Stimulated activated naive CD4-positive, alpha-beta T cell (primary cell): ENCODE results near the gene FTL.

Experiments
- DNase-seq, 6 experiments: peaks; one replicate each; lab custom pipeline; 2025; lab: John Stamatoyannopoulos, UW

FTL gene

GRCh38 chr19:48945817-48946216, 19.3 kb upstream of the FTL start:
- no peak for DNase-seq

- DNase-seq = no peak
Observed at GRCh38 chr19:48946463-48947257, 18.4 kb upstream of the FTL start.

GRCh38 chr19:48947258-48947542, 17.9 kb upstream of the FTL start:
- no peak for DNase-seq

DNA sequence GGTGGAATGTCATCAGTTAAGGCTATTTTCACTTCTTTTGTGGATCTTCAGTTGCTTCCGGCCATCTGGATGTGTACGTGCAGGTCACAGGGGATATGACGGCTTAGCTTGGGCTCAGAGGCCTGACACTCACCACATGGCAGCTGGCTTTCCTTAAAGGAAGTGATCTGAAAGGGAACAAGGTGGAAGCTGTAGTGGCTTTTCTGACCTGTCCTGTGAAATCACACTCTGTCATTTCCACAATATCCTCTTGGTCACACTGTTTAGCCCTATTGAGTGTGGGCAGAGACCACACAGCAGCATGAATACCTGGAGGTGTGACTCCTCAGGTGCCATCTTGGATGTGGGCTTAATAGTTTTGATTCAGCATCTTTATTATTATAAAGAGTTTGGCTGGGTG, 14.9 kb upstream of the FTL start:
- DNase-seq = no peak

DNA sequence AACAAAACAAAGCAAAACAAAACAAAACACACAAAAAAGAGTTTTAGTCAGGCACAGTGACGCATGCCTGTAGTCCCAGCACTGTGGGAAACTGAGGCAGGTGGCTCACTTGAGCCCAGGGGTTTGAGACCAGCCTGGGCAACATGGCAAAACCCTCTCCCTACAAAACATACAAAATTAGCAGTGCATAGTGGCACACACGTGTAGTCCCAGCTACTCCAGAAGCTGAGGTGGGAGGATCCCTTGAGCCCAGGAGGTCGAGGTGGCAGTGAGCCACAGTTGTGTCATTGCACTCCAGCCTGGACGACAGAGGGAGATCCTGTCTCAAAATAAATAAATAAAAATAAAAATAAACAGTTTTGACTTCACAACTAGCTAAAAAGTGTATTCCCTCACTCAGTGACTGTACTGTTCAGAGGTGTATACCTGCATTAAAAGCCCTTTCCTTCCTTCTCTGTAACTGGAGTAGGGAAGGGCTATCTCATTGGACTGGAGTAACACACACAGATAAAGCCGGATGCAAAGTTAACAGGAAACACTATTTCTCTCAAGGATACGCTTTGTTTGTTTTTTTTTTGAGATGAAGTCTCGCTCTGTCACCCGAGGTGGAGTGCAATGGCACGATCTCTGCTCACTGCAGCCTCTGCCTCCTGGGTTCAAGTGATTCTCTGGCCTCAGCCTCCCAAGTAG, 14.1 kb upstream of the FTL start:
- DNase-seq = no peak

DNA sequence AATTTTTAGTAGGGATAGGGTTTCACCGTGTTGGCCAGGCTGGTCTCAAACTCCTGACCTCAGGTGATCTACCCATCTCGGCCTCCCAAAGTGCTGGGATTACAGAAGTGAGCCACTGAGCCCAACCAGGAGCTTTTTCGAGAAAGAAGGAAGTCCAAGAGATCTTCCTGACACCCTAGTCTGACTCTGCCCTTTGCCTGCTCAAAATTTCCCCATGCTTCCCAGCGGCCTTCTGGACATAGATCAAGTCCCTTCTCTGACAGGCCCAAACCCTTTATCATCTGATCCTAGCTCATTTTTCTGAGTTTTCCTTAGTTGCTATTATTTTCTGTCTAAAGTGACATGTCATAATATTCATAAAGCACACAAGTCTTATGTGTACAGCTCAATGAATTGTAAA, 12.0 kb upstream of the FTL start:
- DNase-seq = no peak

GRCh38 chr19:48953990-48954594, 11.0 kb upstream of the FTL start:
- no peak for DNase-seq

DNA sequence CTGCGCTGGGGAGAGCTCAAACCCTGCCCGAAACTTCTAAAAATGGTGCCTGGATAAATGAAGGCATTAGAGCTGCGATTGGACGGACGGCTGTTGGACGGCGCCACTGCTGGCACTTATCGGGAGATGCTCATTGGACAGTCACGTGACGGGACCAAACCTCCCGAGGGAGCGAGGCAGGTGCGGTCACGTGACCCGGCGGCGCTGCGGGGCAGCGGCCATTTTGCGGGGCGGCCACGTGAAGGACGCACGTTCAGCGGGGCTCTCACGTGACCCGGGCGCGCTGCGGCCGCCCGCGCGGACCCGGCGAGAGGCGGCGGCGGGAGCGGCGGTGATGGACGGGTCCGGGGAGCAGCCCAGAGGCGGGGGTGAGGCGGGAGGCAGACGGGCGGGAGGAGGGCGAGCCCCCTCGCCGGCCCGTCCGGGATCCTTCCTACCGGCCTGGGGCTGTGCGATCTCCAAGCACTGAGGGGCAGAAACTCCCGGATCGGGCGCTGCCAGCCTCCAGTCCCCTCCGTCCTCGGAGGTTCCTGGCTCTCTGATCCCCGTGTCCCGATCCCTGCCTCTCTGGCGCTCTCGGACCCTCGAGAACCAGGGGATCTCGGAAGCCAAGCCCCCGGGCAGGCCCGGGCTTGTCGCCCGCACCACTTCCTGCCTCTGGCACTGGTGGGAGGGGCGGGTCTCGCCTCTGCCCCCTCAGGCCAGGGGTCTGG, 10.4 kb upstream of the FTL start, which contains the start of gene BAX:
TSS of gene BAX (plus strand) at position 281 of the 713 bp plus-strand sequence. CDS start at position 335, 54 bp downstream.
- DNase-seq = peak; percentile 53 to 83 (median 64)

GRCh38 chr19:48955308-48955958, 9.7 kb upstream of the FTL start:
- no peak for DNase-seq

- no peak for DNase-seq
Observed at GRCh38 chr19:48958006-48958405, 7.1 kb upstream of the FTL start.

DNA sequence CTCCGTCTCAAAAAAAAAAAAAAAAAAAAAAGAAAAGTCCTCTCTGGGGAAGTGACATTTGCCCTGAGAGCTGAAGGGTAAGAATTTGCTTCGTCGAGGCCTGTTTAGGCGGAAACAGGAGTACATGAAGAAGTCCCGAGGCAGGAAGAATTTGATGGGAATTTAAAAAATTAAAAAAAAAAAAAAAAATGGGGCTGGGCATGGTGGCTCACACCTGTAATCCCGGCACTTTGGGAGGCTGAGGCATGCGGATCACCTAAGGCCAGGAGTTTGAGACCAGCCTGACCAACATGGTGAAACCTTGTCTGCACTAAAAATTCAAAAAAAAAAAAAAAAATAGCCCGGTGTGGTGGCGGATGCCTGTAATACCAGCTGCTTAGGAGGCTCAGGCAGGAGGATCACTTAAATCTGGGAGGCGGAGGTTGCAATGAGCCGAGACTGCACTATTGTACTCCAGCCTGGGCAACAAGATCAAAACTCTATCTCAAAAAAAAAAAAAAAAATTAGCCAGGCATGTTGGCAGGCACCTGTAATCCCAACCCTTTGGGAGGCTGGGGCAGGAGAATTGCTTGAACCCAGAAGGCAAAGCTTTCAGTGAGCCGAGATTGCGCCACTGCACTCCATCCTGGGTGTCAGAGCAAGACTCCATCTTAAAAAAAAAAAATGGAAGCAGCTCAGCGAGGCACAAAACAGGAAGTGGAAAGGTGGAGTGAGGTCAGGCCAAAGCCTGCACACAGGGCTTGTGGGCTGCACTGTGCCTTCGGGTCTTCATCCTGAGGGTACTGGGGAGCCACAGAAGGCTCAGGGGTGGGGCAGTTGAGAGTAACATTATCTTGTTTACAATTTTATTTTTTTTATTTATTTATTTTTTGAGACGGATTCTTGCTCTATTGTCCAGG, 5.5 kb upstream of the FTL start:
- DNase-seq = no peak

GRCh38 chr19:48961051-48961649, 4.0 kb upstream of the FTL start:
- no peak for DNase-seq

DNA sequence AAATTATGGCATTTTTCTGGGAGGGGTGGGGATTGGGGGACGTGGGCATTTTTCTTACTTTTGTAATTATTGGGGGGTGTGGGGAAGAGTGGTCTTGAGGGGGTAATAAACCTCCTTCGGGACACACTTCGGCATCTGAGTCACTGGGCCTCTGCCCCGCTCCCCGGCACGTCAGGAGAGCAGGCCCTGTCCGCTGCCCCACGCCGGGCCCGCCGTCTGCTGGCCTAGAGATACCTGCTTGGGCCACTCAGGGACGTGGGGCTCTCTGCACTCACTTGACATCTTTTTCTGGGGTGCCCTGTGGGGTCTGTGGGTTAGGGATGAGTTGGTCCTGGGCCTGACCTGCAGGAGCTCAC, 3.5 kb upstream of the FTL start:
- DNase-seq = no peak

DNA sequence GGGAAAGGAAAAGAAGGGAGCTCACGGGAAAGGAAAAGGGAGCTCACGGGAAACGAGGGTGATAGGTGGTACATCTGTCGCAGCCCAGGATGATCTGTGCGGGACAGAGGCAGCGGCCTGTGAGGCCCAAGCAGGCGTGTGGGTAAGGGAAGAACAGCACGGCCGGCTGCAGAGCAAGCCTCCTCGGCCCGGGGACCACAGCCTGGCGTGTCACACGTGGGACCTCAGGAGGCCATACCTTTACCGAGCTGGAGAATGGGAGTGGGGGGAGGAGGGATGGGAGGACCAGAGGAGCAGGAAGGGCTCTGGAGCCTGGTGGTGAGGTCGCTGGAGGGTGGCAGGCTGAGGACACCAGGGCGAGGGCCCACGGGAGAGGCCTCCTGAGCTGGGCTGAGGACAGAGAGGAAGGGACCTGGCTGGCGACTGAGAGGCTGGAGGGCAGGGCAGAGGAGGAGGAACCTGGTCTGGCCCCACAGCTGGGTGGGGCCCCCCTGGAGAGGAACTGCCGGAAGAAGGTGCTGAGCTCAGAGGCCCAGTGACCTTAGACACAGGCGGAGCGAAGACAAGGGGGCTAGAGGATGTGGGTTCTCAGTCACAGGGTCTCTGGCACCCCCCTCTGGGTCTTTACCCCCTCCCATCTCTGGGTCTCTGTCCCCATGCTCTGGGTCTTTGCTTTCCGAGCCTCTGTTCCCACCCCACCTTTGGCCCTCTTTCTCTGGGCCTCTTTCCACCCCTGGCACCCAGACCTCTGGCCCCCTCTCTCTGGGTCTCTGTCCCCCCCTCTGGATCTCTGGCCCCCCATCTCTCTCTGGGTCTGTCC, 2.9 kb upstream of the FTL start:
- peak in 3 of 6 experiments; percentile 17 to 34 (median 19) for DNase-seq

DNA sequence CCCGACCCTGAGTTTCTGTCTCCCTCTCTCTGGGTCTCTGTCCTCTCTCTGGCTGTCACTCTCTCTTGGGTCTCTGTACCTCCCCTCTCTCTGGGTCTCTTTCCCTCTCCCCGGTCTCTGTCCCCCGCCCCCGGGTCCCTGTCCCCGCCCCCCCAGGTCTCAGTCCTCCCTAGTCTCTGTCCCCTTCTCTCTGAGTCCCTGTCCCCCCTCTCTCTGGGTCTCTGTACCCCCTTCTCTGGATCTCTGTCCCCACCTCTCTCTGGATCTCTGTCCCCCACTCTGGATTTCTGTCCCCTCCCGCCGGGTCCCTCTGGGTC, 2.3 kb upstream of the FTL start:
- DNase-seq = no peak

- DNase-seq = peak in 4 of 6 experiments; percentile 13 to 31 (median 26)
Observed at GRCh38 chr19:48963371-48964204, 1.5 kb upstream of the FTL start.

GRCh38 chr19:48964205-48965039, 687 bp upstream of the FTL start:
- DNase-seq = peak in 1 of 6 experiments; percentile 23
